Thymus (tissue), 11 donors: Measurements from ENCODE around the gene KIAA1755. TPM values are rescaled to one million over a fixed set of nuclear protein-coding genes. Genes with fewer than 3 reads are reported as not detected.

Experiments
- DNase-seq, 9 donors: peaks; one replicate each; pipeline ENCODE4 v3.0.0-alpha.2; 2013; ENCODE audit warnings: low spot score in 9 of 9, low read depth in 6 of 9, missing footprints in 1 of 9
- H3K27ac ChIP-seq, 2 donors: one replicate each; pipeline ENCODE4 v1.5.1; 2013; ENCODE audit warnings: control low read depth in 1 of 2, low read depth in 1 of 2, low read length in 1 of 2, mild to moderate bottlenecking in 1 of 2, moderate library complexity in 1 of 2
- H3K27me3 ChIP-seq, 2 donors: one replicate each; pipeline ENCODE4 v1.5.1; 2013; ENCODE audit warnings: low read length in 1 of 2; ENCODE audit not compliant: control insufficient read depth in 2 of 2, insufficient read depth in 1 of 2
- H3K36me3 ChIP-seq, 2 donors: one replicate each; pipeline ENCODE4 v1.5.1; 2013; ENCODE audit warnings: low read length in 1 of 2, mild to moderate bottlenecking in 1 of 2, moderate library complexity in 1 of 2; ENCODE audit not compliant: control insufficient read depth in 2 of 2, insufficient read depth in 2 of 2
- H3K4me1 ChIP-seq, 2 donors: one replicate each; pipeline ENCODE4 v1.5.1; 2013; ENCODE audit warnings: low read length in 2 of 2; ENCODE audit not compliant: control insufficient read depth in 2 of 2, insufficient read depth in 2 of 2
- H3K4me3 ChIP-seq, 2 donors: one replicate each; pipeline ENCODE4 v1.5.1; 2013; ENCODE audit warnings: low read length in 2 of 2, control low read depth in 1 of 2, mild to moderate bottlenecking in 1 of 2
- H3K9me3 ChIP-seq, 2 donors: one replicate each; pipeline ENCODE4 v1.5.1; 2013; ENCODE audit warnings: low read length in 1 of 2, mild to moderate bottlenecking in 1 of 2; ENCODE audit not compliant: control insufficient read depth in 2 of 2, insufficient read depth in 1 of 2
- WGBS: extraction: QIAGEN DNeasy Blood & Tissue Kit; methylation state at CpG from one replicate; pipeline ENCODE4 v1.1.7; 2013; 5-methylcytosine and 5-hydroxymethylcytosine counted together
- polyA plus RNA-seq: library from polyadenylated mRNA; stranded (reverse); fragments of 200-250 nt; gene quantifications from one replicate; pipeline ENCODE4 v1.2.3, GENCODE V29; 2013
- total RNA-seq: library from RNA; stranded (reverse); fragments of 120-200 nt; gene quantifications from one replicate; pipeline ENCODE4 v1.2.4, GENCODE V29; 2013
- donor health status: healthy.

KIAA1755 gene
- total and polyA plus RNA-seq, 2 donors = 0.66 to 5.5 TPM

- 72% methylated on average over 5 of the region's 5 CpGs for whole genome bisulfite sequencing
- DNase-seq = no peak
- H3K9me3 ChIP-seq = no peaks in the 10 kb centered on the region
- H3K4me3 ChIP-seq = no peak overlapping the region
- no peak overlapping the region for H3K27ac ChIP-seq
- no peaks in the 10 kb centered on the region for H3K27me3 ChIP-seq
- H3K36me3 ChIP-seq = no peaks in the 10 kb centered on the region
- H3K4me1 ChIP-seq = no peaks in the 10 kb centered on the region
These were observed 79.8 kb downstream of the KIAA1755 start for GRCh38 chr20:38180781-38181180.

- Histone ChIP-seq H3K4me3 (no peak overlapping the region), H3K4me1 (no peaks in the 10 kb centered on the region), H3K9me3 (no peaks in the 10 kb centered on the region), H3K27me3 (no peaks in the 10 kb centered on the region), H3K36me3 (no peaks in the 10 kb centered on the region), H3K27ac (no peak overlapping the region)
- no peak for DNase-seq
- WGBS = 72% methylated on average over 6 of the region's 6 CpGs
These were observed 80.7 kb downstream of the KIAA1755 start for GRCh38 chr20:38179846-38180245.

GRCh38 chr20:38178581-38178980 is 82.0 kb downstream of the KIAA1755 start:
- no peak for DNase-seq
- H3K9me3 ChIP-seq = no peaks in the 10 kb centered on the region
- H3K4me1 ChIP-seq = no peaks in the 10 kb centered on the region
- peaks cover 0 to 2% of the 10 kb centered on the region in 2 donors for H3K27me3 ChIP-seq
- H3K36me3 ChIP-seq = no peaks in the 10 kb centered on the region
- WGBS = 96% methylated on average over 4 of the region's 4 CpGs
- no peak overlapping the region for H3K4me3 ChIP-seq
- H3K27ac ChIP-seq = no peak overlapping the region

GRCh38 chr20:38178065-38178491 is 82.5 kb downstream of the KIAA1755 start:
- Histone ChIP-seq H3K36me3 (no peaks in the 10 kb centered on the region), H3K4me1 (no peaks in the 10 kb centered on the region), H3K27ac (no peak overlapping the region), H3K4me3 (no peak overlapping the region), H3K27me3 (peaks cover 0 to 2% of the 10 kb centered on the region in 2 donors), H3K9me3 (no peaks in the 10 kb centered on the region)
- no peak for DNase-seq
- WGBS = 85% methylated on average over 8 of the region's 8 CpGs

GRCh38 chr20:38177201-38177600 is 83.3 kb downstream of the KIAA1755 start:
- no peaks in the 10 kb centered on the region for H3K4me1 ChIP-seq
- H3K27ac ChIP-seq = no peak overlapping the region
- peaks cover 0 to 2% of the 10 kb centered on the region in 2 donors for H3K27me3 ChIP-seq
- WGBS = 96% methylated on average over 9 of the region's 9 CpGs
- no peaks in the 10 kb centered on the region for H3K36me3 ChIP-seq
- H3K9me3 ChIP-seq = no peaks in the 10 kb centered on the region
- no peak for DNase-seq
- no peak overlapping the region for H3K4me3 ChIP-seq

GRCh38 chr20:38175304-38176180 is 85.0 kb downstream of the KIAA1755 start:
- Histone ChIP-seq H3K4me3 (no peak overlapping the region), H3K9me3 (no peaks in the 10 kb centered on the region), H3K27ac (no peak overlapping the region), H3K27me3 (peaks cover 0 to 2% of the 10 kb centered on the region in 2 donors), H3K36me3 (no peaks in the 10 kb centered on the region), H3K4me1 (no peaks in the 10 kb centered on the region)
- 76% methylated on average over 16 of the region's 16 CpGs for WGBS
- DNase-seq = no peak

- Histone ChIP-seq H3K27me3 (peaks cover 0 to 2% of the 10 kb centered on the region in 2 donors), H3K4me1 (no peaks in the 10 kb centered on the region), H3K9me3 (no peaks in the 10 kb centered on the region), H3K36me3 (no peaks in the 10 kb centered on the region), H3K4me3 (no peak overlapping the region), H3K27ac (no peak overlapping the region)
- WGBS = 84% methylated on average over 14 of the region's 14 CpGs
- no peak for DNase-seq
These were observed 87.0 kb downstream of the KIAA1755 start for GRCh38 chr20:38173237-38174156.

- H3K27ac ChIP-seq = no peak overlapping the region
- peaks cover 0 to 2% of the 10 kb centered on the region in 2 donors for H3K4me1 ChIP-seq
- no peaks in the 10 kb centered on the region for H3K9me3 ChIP-seq
- no peak overlapping the region for H3K4me3 ChIP-seq
- WGBS = 84% methylated on average over 4 of the region's 4 CpGs
- DNase-seq = no peak
- H3K36me3 ChIP-seq = no peaks in the 10 kb centered on the region
- peaks cover 0 to 2% of the 10 kb centered on the region in 2 donors for H3K27me3 ChIP-seq
These were observed 88.1 kb downstream of the KIAA1755 start for GRCh38 chr20:38172408-38172807.

- H3K27me3 ChIP-seq = peaks cover 0 to 2% of the 10 kb centered on the region in 2 donors
- no peak for DNase-seq
- H3K4me3 ChIP-seq = no peak overlapping the region
- WGBS = 82% methylated on average over 4 of the region's 4 CpGs
- no peaks in the 10 kb centered on the region for H3K36me3 ChIP-seq
- H3K4me1 ChIP-seq = peaks cover 0 to 2% of the 10 kb centered on the region in 2 donors
- H3K9me3 ChIP-seq = no peaks in the 10 kb centered on the region
- H3K27ac ChIP-seq = no peak overlapping the region
These were observed 88.9 kb downstream of the KIAA1755 start for GRCh38 chr20:38171675-38172043.
